Measurements from ENCODE around the gene RYR3.

DNA sequence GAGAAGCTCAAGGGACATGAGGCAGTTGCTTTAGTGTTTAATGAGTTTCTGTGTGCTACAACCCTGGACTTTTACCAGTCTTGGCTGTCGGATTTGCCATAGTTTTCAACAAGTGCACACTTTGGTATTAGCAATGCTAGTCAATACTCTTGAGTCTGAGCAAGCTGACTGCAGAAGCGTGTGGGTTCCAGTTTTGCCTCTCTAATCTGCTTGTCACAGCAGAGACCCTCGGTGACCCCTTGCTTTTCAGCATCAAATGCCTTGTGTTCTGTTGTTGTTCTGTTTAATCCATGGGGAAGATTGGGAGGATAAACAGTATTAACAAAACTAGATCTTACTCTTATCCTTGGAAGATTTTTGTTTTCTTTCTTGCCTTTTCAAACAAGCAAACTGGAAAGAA, 463.2 kb downstream of the RYR3 start:
- no peak for TF ChIP-seq POLR2A (IDR thresholded peaks at IDR 0.05)
- TF ChIP-seq, protein P1, sequence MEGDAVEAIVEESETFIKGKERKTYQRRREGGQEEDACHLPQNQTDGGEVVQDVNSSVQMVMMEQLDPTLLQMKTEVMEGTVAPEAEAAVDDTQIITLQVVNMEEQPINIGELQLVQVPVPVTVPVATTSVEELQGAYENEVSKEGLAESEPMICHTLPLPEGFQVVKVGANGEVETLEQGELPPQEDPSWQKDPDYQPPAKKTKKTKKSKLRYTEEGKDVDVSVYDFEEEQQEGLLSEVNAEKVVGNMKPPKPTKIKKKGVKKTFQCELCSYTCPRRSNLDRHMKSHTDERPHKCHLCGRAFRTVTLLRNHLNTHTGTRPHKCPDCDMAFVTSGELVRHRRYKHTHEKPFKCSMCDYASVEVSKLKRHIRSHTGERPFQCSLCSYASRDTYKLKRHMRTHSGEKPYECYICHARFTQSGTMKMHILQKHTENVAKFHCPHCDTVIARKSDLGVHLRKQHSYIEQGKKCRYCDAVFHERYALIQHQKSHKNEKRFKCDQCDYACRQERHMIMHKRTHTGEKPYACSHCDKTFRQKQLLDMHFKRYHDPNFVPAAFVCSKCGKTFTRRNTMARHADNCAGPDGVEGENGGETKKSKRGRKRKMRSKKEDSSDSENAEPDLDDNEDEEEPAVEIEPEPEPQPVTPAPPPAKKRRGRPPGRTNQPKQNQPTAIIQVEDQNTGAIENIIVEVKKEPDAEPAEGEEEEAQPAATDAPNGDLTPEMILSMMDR (IDR thresholded peaks at IDR 0.05), result no peak

All from lower leg skin (tissue), 3 donors.